ENCODE data around the gene STAU1.

STAU1 gene

GRCh38 chr20:49136817-49137571 lies 51.1 kb downstream of the STAU1 start:
- no peak for TF ChIP-seq CTCF (IDR thresholded peaks at IDR 0.05)

GRCh38 chr20:49133571-49133970 lies 54.6 kb downstream of the STAU1 start:
- no peak for TF ChIP-seq CTCF (IDR thresholded peaks at IDR 0.05)

- peak; percentile 70 for TF ChIP-seq CTCF (IDR thresholded peaks at IDR 0.05)
These were observed 55.1 kb downstream of the STAU1 start for GRCh38 chr20:49132995-49133478.

GRCh38 chr20:49123982-49124381 lies 64.2 kb downstream of the STAU1 start:
- TF ChIP-seq CTCF (IDR thresholded peaks at IDR 0.05), result no peak

- TF ChIP-seq CTCF (IDR thresholded peaks at IDR 0.05), result no peak
These were observed 65.2 kb downstream of the STAU1 start for GRCh38 chr20:49122920-49123319.

GRCh38 chr20:49119988-49120387 lies 68.1 kb downstream of the STAU1 start:
- no peak for TF ChIP-seq CTCF (IDR thresholded peaks at IDR 0.05)

- no peak for TF ChIP-seq CTCF (IDR thresholded peaks at IDR 0.05)
These were observed 69.8 kb downstream of the STAU1 start for GRCh38 chr20:49118307-49118706.
